CD4-positive, alpha-beta T cell treated with Interleukin-15 for 4 hours (primary cell): ENCODE data around the gene POLR2J.

ENCODE experiments used
- DNase-seq: peaks from one replicate; pipeline ENCODE4 v3.0.0-alpha.2; 2020; ENCODE audit warnings: low spot score

Gene POLR2J

DNA sequence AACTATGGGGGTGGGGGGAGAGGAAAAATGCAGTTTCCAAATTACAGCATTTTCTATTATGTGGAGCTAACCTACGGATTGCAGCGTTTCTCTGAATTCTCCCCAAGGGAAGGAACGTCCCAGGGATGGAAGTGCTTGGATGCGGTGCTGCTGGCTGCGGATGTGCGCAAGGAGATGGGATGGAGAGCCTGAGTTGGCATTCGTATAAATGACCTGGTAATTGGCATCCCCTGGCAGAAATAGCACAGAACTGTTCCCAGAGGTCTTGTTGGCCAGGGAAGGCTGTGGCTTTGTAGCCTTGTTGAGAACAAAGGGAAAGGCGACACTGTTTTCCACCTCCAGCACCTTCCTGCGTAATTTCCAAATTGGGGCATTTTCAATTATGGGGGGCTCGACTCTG is 42.6 kb downstream of the POLR2J start:
- DNase-seq = no peak

DNA sequence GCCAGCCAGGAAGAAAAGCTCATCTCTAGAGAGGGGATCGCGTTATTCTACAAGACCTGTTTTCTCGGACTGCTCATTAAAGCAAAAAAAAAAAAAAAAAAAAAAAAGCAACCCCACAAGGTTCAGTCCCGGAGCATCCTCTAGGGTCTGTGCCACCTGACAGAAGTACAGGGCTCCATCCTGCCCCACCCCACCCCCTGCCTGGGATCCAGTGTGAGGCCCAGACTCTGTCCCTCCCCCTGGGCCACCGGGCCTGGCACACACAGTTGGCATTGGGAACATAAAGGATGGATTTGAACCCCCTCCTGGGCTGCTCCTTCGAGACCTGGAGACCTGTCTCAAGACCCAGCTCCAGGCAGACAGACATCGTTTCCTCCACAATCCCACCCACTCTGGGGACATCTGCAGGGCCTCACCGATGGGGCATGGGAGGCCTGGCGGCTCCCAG is 44.7 kb downstream of the POLR2J start:
- DNase-seq = peak; percentile 18

DNA sequence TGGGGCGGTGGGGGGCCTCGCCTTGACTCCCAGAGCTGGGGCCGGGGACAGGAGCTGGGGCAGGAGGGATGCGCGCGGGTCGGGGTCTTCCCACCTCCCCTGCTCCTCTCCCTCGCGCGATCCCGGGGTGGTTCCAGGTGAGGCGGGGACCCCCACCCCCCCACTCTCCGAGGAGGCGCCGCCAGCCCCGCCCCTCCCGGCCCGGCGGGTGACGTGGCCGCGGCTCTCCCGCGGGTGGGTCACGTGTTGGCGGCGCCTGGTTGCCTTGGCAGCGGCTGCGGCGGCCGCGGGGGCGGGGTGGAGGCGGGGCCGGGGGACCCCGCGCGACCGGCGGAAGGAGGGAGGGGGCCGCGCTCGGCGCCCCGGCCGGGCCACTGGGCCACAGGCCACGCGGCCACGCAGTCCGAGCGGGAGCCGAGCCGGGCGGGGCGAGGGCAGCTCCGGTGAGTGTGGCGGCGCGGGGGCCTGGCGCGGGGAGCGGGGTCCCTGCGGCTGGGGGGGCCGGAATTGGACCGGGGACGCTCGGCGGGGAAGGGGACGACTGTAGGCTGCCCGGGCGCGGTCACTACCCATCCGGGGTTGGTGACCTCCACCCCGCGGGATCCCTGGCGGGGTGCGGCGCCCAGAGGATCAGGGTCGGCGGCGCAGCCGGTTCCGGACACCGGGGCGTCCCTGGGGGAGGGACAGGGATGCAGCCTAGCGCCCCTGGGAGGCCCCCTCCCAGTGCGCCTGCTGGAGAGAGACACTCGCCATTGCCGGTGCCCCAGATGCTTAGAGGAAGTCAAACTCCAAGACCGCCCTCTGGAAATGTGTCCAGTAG is 45.3 kb downstream of the POLR2J start, which contains the start of gene ORAI2:
Gene ORAI2, plus strand, starts transcription at position 357 of the 820 bp plus-strand sequence. CDS start 5,382 bp downstream, outside the sequence.
- peak; percentile 89 for DNase-seq

DNA sequence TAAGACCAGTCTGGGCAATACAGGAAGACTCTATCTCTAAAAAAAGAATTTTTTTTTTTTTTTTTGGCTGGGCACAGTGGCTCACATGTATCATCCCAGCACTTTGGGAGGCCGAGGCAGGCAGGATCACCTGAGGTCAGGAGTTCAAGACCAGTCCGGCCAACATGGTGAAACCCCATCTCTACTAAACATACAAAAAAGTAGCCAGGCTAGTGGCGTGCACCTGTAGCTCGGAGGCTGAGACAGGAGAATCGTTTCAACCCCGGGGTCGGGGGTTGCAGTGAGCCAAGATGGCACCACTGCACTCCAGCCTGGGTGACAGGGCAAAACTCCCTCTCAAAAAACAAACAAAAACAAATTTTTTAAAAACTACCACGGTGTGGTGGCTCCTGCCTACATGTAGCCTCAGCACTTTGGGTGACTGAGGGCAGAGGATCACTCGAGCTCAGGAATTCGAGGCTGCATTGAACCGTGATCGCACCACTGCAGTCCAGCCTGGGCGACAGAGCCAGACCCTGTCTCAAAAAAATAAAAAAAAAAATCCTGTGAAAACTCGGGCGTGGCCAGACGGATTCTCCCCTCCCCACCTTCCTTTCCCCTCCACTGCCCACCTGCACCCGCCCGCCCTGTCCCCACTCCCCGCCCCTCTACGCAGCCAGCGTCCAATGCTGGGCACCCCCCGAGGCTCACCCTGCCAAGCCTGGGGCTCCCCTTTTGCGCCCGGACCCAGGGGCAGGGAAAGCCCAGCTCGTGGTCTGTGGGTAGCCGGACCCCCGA is 46.1 kb downstream of the POLR2J start:
- DNase-seq = peak; percentile 6

DNA sequence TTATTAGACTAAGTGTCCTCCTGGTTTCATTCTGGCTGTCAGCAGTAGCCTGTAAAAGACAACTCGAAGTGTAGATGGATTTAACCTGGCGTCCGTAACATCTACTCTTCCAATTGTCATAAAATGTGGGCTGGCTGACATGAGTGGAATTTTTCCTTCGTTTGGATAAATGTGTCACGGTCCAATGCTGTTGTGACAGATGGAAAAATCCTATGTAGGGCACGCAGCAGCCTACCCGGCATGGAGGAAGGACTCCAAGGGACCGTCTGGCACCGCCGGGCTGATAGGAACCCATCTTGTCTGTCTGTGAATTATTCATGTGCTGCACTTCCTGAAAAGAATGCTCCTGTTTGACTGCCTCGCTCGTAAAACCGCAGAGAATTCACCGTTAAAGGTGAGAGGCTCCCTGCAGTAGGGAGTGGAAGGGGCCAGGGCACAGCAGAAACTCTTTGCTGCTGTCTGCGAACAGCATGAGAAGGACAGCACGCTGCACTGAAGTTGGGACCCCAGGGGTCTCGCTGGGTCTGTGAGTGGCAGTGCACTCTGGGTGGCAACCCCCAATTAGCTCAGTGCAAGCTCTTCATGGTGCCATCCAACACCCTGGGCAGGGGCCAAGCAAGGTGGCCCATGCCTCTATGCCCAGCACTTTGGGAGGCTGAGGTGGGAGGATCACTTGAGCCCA is 47.0 kb downstream of the POLR2J start:
- peak; percentile 77 for DNase-seq

DNA sequence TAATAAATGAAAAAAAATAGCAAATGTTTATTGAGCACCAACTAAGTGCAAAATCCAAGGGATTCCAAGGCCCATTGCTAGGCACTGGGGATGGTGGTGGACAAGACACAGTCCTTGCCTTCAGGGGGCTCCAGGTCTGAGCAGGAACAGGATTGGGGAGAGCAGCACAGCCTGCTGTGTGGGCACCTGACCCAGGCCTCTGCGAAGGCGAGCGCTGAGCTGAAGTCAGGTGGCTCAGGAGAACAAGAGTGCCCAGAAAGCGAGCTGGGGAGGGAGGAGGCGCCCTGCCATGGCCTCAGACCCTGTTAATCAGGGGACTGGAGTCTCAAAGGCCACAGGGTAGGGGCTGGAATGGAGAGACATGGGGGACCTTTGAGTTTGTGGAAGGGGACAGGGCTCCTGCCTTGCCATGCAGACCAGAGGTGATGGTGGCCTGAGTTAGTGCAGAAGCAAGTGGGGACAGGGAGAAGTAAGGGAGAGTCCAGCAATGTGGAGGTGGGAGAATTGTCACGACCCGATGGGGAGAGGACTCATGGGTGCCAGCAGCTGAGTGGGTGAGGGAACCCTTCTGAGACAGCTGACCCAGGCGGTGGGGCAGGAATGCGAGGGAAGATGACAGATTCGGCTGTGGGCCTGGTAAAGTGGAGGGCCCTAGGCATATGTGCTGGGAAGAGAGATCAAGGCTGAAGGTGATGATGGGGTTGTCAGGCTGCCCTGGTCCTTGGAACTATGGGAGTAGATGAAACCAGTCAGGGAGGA is 49.4 kb downstream of the POLR2J start:
- DNase-seq = no peak

DNA sequence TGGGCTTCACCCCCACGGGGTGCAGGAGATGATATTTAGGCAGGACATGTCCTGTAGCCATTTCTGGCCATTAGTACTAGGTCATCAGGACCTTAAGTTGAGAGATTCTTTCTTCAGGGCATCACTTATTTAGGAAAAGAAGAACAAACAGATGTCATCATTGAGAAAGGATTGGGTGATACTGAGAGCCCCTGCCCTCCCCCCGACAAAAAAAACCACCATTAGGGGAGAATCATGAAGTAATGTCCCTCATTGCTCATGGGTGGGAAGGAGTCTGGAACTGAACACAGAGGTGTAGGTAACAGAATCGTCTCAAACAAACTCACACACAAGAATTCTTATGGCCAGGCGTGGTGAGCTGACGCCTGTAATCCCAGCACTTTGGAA is 51.7 kb downstream of the POLR2J start:
- no peak for DNase-seq

DNA sequence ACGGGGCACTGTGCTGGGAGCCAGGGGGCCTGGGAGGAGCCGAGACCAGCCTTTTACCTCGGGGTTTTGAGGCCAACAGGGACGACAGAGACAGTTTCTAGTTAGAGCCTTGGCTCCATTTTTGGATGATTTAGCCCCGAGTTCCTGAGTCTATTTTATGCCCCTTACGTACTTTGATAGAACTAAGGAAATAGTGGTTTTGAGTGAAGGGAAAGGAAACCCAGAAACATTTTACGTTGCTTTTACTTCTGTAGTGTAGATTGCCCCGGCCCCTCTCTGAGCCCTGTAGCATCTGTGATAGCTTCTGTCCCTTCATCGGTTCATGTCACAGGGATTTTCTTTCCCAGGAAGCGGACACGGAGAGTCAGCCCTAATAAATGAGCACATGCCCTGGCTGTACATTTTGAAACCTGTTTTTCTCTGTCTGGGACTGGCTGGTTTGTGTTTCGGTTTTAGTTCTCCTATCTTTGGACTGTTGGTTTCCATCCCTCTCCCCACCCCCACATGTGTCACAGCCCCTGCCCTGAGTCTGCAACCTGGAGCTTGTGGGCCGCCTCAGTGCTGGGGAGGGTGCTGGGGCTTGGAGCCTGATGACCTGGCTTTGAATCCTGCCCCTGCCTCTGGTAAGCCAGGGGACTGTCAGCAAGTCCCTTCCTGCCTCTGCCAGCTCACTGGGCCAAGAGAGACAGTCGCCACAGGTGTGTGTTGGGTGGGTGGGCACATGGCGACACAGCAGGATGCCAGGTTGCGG is 52.3 kb downstream of the POLR2J start:
- peak; percentile 74 for DNase-seq

DNA sequence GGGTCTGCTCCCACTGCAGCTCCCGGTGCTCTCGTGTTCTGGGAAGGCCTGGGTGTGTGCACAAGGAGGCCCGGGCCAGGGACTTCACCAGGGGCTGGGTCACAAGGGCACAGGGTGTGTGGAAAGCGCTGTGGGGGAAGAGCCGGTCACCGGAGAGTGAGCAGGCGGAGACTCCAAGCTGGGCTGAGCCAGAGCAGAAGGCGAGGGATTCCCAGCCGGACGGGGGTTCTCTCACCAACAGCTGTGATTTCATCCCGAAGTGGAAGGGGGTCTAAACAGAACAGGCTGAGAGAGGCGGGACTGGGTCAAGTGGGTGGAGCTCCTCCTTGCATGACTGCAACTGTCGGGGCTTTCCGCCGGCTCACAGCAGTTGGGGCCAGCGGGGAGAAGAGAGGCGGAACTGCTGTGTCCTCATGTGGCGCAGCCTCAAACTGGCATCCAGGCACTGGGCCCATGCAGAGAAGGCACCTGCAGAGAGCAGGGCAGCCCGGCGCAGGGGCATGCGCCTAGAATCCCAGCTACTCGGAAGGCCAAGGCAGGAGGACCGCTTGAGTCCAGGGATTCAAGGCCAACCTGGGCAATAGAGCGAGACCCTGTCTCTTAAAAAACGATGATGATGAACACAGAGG is 53.0 kb downstream of the POLR2J start:
- DNase-seq = peak; percentile 87

DNA sequence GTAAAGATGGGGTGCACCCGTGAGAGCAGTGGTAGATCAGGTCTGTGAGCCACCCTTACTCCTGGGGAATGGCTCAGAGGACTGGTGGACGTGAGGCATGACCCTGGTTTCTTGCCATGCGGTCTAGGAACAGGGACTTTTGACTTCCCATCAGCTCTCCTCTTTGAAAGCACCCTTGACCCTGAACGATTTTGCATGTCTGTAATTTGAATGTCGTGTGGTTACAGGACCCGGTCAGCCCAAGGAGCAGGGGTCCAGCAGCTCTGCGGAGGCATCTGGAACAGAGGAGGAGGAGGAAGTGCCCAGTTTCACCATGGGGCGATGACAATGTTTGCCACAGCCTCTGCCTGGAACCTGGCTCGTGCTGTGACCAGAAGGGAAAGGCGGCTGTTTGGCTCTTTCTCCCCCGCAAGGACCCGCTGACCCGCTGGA is 53.9 kb downstream of the POLR2J start:
- no peak for DNase-seq

DNA sequence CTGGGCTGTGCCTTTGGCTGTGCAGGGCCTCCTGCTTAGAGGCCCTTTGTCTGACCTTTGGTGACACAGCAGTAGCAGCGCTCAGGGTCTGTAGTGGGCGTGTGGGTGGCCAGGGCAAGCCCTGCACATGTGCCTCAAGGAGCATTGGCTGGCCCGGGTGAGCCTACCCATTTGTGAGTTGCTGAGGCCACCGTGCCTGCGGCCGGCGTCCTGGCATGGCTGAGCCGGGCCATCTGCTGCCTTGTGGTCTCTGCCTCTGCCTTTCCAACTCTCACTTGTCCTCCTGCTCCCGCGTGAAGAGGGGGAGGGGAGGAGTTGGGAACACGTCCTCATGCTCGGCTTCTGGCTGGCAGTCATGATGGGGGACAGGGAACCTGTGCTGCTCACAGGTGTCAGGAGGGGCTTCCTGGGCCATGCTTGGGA is 54.6 kb downstream of the POLR2J start:
- DNase-seq = no peak
